H1 (cell line): ENCODE results near the gene INTS7. TPM values are rescaled to one million over a fixed set of nuclear protein-coding genes. Genes with fewer than 3 reads are reported as not detected.
A peak's percentile ranks its signal among the peaks of the same experiment; 100 is the strongest.

Experiments used
- CTCF ChIA-PET: fragments of 300-600 bp; sonication (Branson Sonifier 250); formaldehyde crosslinking; loops from one replicate; lab custom pipeline; 2021; ENCODE audit not compliant: partially characterized antibody; lab: Charles Lee
- POLR2A ChIA-PET: fragments of 300-600 bp; sonication (Branson Sonifier 250); formaldehyde crosslinking; loops from one replicate; lab custom pipeline; 2021; ENCODE audit warnings: inconsistent platforms; ENCODE audit not compliant: partially characterized antibody; lab: Charles Lee
- DNase-seq, 2 experiments: peaks; one replicate each; pipeline versions ENCODE4 v3.0.0 to v3.0.0-alpha.2; 2010 to 2022; ENCODE audit warnings: low spot score in 2 of 2, low read depth in 1 of 2, mixed read lengths in 1 of 2
- FAIRE-seq: peaks from 2 replicates; lab custom pipeline; 2011; peaks lifted over from hg19 to GRCh38; lab: Jason Lieb, UNC
- H2AFZ ChIP-seq: 2 replicates; pipeline ENCODE4 v1.8.1; 2012; ENCODE audit warnings: low read length, inconsistent platforms
- H2AK5ac ChIP-seq: 2 replicates; pipeline ENCODE4 v1.6.1; 2013; ENCODE audit warnings: low read depth, low read length
- H2BK120ac ChIP-seq: replicated peaks from 2 replicates; pipeline ENCODE3; 2013; ENCODE audit warnings: low read depth, low read length, inconsistent platforms
- H2BK12ac ChIP-seq: 2 replicates; pipeline ENCODE4 v1.6.1; 2013; ENCODE audit warnings: low read depth, low read length
- H2BK15ac ChIP-seq: 2 replicates; pipeline ENCODE4 v1.6.1; 2013; ENCODE audit warnings: low read length
- H2BK20ac ChIP-seq: 2 replicates; pipeline ENCODE4 v1.6.1; 2013; ENCODE audit warnings: low read length
- H2BK5ac ChIP-seq: 2 replicates; pipeline ENCODE4 v1.6.1; 2013; ENCODE audit warnings: low read depth, low read length
- H3K14ac ChIP-seq: 2 replicates; pipeline ENCODE4 v1.6.1; 2013; ENCODE audit warnings: inconsistent platforms; ENCODE audit not compliant: insufficient read length
- H3K18ac ChIP-seq: 2 replicates; pipeline ENCODE4 v1.6.1; 2013; ENCODE audit warnings: low read length; ENCODE audit errors: extremely low read depth
- H3K23ac ChIP-seq: 2 replicates; pipeline ENCODE4 v1.6.1; 2013; ENCODE audit warnings: inconsistent platforms; ENCODE audit not compliant: insufficient read length
- H3K23me2 ChIP-seq: 2 replicates; pipeline ENCODE4 v1.6.1; 2013; ENCODE audit warnings: low read depth, low read length
- H3K27ac ChIP-seq: 2 replicates; pipeline ENCODE4 v1.6.1; 2011; ENCODE audit warnings: low read depth, low read length, inconsistent platforms
- H3K27me3 ChIP-seq, 4 experiments: replicated peaks in 1 of 4; 1 replicate in 1 of 4; 2 replicates in 3 of 4; pipeline versions ENCODE4 v1.6.1 to v1.8.1; 2011 to 2013; ENCODE audit warnings: low read length in 3 of 4, mild to moderate bottlenecking in 3 of 4, inconsistent platforms in 2 of 4, mixed read lengths in 2 of 4, moderate library complexity in 1 of 4; ENCODE audit not compliant: control insufficient read depth in 3 of 4, insufficient read depth in 3 of 4; ENCODE audit errors: extremely low read depth in 1 of 4
- H3K36me3 ChIP-seq, 4 experiments: 2 replicates each; pipeline versions ENCODE4 v1.6.1 to v1.8.1; 2011 to 2013; ENCODE audit warnings: mild to moderate bottlenecking in 4 of 4, low read length in 3 of 4, moderate library complexity in 2 of 4, control low read depth in 1 of 4, inconsistent platforms in 1 of 4; ENCODE audit not compliant: insufficient read depth in 4 of 4, control insufficient read depth in 2 of 4
- H3K4ac ChIP-seq: replicated peaks from 2 replicates; pipeline ENCODE3; 2013; ENCODE audit warnings: low read length, low read depth, mixed read lengths, inconsistent platforms; ENCODE audit not compliant: insufficient read length
- H3K4me1 ChIP-seq, 4 experiments: replicated peaks in 1 of 4; 1 replicate in 1 of 4; 2 replicates in 3 of 4; pipeline versions ENCODE4 v1.6.1 to v1.8.1; 2011 to 2013; ENCODE audit warnings: low read length in 3 of 4, inconsistent platforms in 2 of 4, mixed read lengths in 1 of 4; ENCODE audit not compliant: insufficient read depth in 4 of 4, control insufficient read depth in 3 of 4
- H3K4me2 ChIP-seq, 2 experiments: 2 replicates each; pipeline versions ENCODE4 v1.6.1 to v1.8.1; 2011 to 2013; ENCODE audit warnings: low read depth in 2 of 2, low read length in 2 of 2, control low read depth in 1 of 2, inconsistent platforms in 1 of 2, mild to moderate bottlenecking in 1 of 2; ENCODE audit not compliant: insufficient read depth in 1 of 2
- H3K4me3 ChIP-seq, 4 experiments: fragments of 200-600, 300-600 bp in 1 of 4; sonication (generic), shearing (Covaris generic), sonication (Bioruptor Twin) in 1 of 4; 2 replicates each; pipeline versions ENCODE4 v1.5.1 to v1.8.1; 2011 to 2016; ENCODE audit warnings: low read length in 4 of 4, low read depth in 3 of 4, control low read depth in 2 of 4, inconsistent platforms in 2 of 4, mild to moderate bottlenecking in 2 of 4, mixed read lengths in 1 of 4, moderate library complexity in 1 of 4; ENCODE audit not compliant: insufficient read depth in 2 of 4; ENCODE audit errors: extremely low read depth in 1 of 4
- H3K56ac ChIP-seq: replicated peaks from 2 replicates; pipeline ENCODE3; 2013; ENCODE audit warnings: low read depth, mild to moderate bottlenecking, mixed read lengths, low read length, inconsistent platforms; ENCODE audit not compliant: insufficient read length
- H3K79me1 ChIP-seq: 2 replicates; pipeline ENCODE4 v1.6.1; 2013; ENCODE audit warnings: low read depth, low read length, control low read depth
- H3K79me2 ChIP-seq, 2 experiments: 2 replicates each; pipeline versions ENCODE4 v1.6.1 to v1.8.1; 2012 to 2013; ENCODE audit warnings: low read length in 2 of 2, mild to moderate bottlenecking in 2 of 2, inconsistent platforms in 1 of 2; ENCODE audit not compliant: insufficient read depth in 2 of 2, control insufficient read depth in 1 of 2
- H3K9ac ChIP-seq, 4 experiments: replicated peaks in 1 of 4; 1 replicate in 1 of 4; 2 replicates in 3 of 4; pipeline versions ENCODE4 v1.6.1 to v1.8.1; 2011 to 2013; ENCODE audit warnings: low read depth in 3 of 4, low read length in 3 of 4, control low read depth in 2 of 4, mild to moderate bottlenecking in 2 of 4, moderate library complexity in 2 of 4, inconsistent platforms in 1 of 4; ENCODE audit errors: extremely low read depth in 1 of 4
- H3K9me3 ChIP-seq, 2 experiments: 2 replicates each; pipeline versions ENCODE4 v1.6.1 to v1.8.1; 2012 to 2013; ENCODE audit warnings: mild to moderate bottlenecking in 2 of 2, moderate library complexity in 2 of 2, control low read depth in 1 of 2, inconsistent platforms in 1 of 2, low read depth in 1 of 2, low read length in 1 of 2, mixed read lengths in 1 of 2; ENCODE audit not compliant: insufficient read depth in 2 of 2
- H4K20me1 ChIP-seq, 2 experiments: replicated peaks in 1 of 2; 2 replicates each; pipeline versions ENCODE3 to v1.8.1; 2011 to 2013; ENCODE audit warnings: inconsistent platforms in 2 of 2, low read length in 2 of 2, mild to moderate bottlenecking in 1 of 2; ENCODE audit not compliant: insufficient read depth in 2 of 2, control insufficient read depth in 1 of 2
- H4K5ac ChIP-seq: 2 replicates; pipeline ENCODE4 v1.6.1; 2013; ENCODE audit warnings: low read length, low read depth, mixed read lengths, inconsistent platforms; ENCODE audit not compliant: insufficient read length
- H4K8ac ChIP-seq: 2 replicates; pipeline ENCODE4 v1.8.0; 2013; ENCODE audit warnings: mild to moderate bottlenecking, moderate library complexity, low read length, inconsistent platforms; ENCODE audit not compliant: insufficient read depth; ENCODE audit errors: extremely low read depth
- H4K91ac ChIP-seq: replicated peaks from 2 replicates; pipeline ENCODE3; 2013; ENCODE audit warnings: low read length, mixed read lengths, inconsistent platforms; ENCODE audit not compliant: insufficient read length
- BRCA1 ChIP-seq: IDR thresholded peaks from 2 replicates; pipeline ENCODE4 v1.6.1; 2012; ENCODE audit warnings: low read depth, low read length, improper control_type of control experiment
- CBX5 ChIP-seq: fragments of 300-800, 300-1000 bp; sonication (generic); IDR thresholded peaks from 2 replicates; pipeline ENCODE4 v1.7.1; 2016; ENCODE audit warnings: antibody characterized with exemption, low read length, low read depth
- HDAC2 ChIP-seq, 2 experiments: fragments of 300-600 bp in 1 of 2; sonication (generic) in 1 of 2; IDR thresholded peaks; 2 replicates each; pipeline ENCODE4 v1.6.1; 2011 to 2012; ENCODE audit warnings: low read depth in 2 of 2, low read length in 2 of 2, mild to moderate bottlenecking in 2 of 2, moderate library complexity in 2 of 2, borderline replicate concordance in 1 of 2, inconsistent platforms in 1 of 2
- JUND ChIP-seq: IDR thresholded peaks from 2 replicates; pipeline ENCODE4 v1.6.1; 2011; ENCODE audit warnings: mild to moderate bottlenecking, improper control_type of control experiment, low read length
- KDM4A ChIP-seq: IDR thresholded peaks from one replicate; pipeline ENCODE4 v1.7.1; 2012; ENCODE audit warnings: low read depth, mild to moderate bottlenecking, moderate library complexity, low read length, inconsistent platforms; ENCODE audit not compliant: severe bottlenecking
- MAFK ChIP-seq: IDR thresholded peaks from 2 replicates; pipeline ENCODE4 v1.6.1; 2012; ENCODE audit warnings: low read depth, mild to moderate bottlenecking, improper control_type of control experiment, low read length
- RAD21 ChIP-seq, 2 experiments: IDR thresholded peaks in 1 of 2; conservative IDR thresholded peaks in 1 of 2; 2 replicates each; pipeline ENCODE4 v1.6.1; 2011; ENCODE audit warnings: low read depth in 2 of 2, low read length in 2 of 2, improper control_type of control experiment in 1 of 2, inconsistent platforms in 1 of 2, mild to moderate bottlenecking in 1 of 2, moderate library complexity in 1 of 2
- RFX5 ChIP-seq: IDR thresholded peaks from 2 replicates; pipeline ENCODE4 v1.6.1; 2011; ENCODE audit warnings: low read depth, low read length, improper control_type of control experiment, borderline replicate concordance
- RXRA ChIP-seq: IDR thresholded peaks from 2 replicates; pipeline ENCODE4 v1.6.1; 2011; ENCODE audit warnings: low read depth, mild to moderate bottlenecking, low read length, moderate library complexity; ENCODE audit not compliant: insufficient read depth
- SIN3A ChIP-seq, 2 experiments: IDR thresholded peaks in 1 of 2; conservative IDR thresholded peaks in 1 of 2; 2 replicates each; pipeline ENCODE4 v1.6.1; 2011 to 2012; ENCODE audit warnings: low read length in 2 of 2, improper control_type of control experiment in 1 of 2, low read depth in 1 of 2, mild to moderate bottlenecking in 1 of 2
- USF2 ChIP-seq: IDR thresholded peaks from 2 replicates; pipeline ENCODE4 v1.6.1; 2011; ENCODE audit warnings: low read length, improper control_type of control experiment
- WGBS, 2 experiments: shearing (Covaris generic) in 1 of 2; methylation state at CpG; one replicate each; pipeline versions ENCODE4 v1.1.6 to v1.1.7; 2013 to 2015; ENCODE audit warnings: low lambda C conversion rate in 2 of 2, mixed read lengths in 2 of 2, inconsistent platforms in 1 of 2, low coverage in 1 of 2, missing lambda C conversion rate in 1 of 2; ENCODE audit not compliant: insufficient replicate concordance in 2 of 2, insufficient coverage in 1 of 2, insufficient read length in 1 of 2; ENCODE audit errors: extremely low coverage in 1 of 2, missing lambda C conversion rate in 1 of 2; 5-methylcytosine and 5-hydroxymethylcytosine counted together
- polyA plus RNA-seq, 7 experiments: library from polyadenylated mRNA; depleted of rRNA in 3 of 7; stranded (reverse) in 5 of 7; unstranded in 2 of 7; fragments of >200 nt in 5 of 7; fragments of 200-250 nt in 2 of 7; gene quantifications; 1 replicate in 5 of 7; 2 replicates in 1 of 7; 4 replicates in 1 of 7; pipeline versions ENCODE4 v1.2.1 to v1.2.3, GENCODE V29; 2011 to 2013; ENCODE audit warnings: missing spikeins in 2 of 7, mixed read lengths in 2 of 7
- total RNA-seq: library from RNA; stranded (reverse); fragmentation: NEBNext Ultra II Directional; extraction: Animal tissue kit (Norgen Biotek cat#: 25700); gene quantifications from 2 replicates; pipeline ENCODE4 v1.2.1, GENCODE V29; 2021

Gene INTS7
- total and polyA plus RNA-seq, 2 of the 8 experiments (the other 6 are each of a cell fraction or from before 2014, with no cell fraction given) = 15.2 to 22.4 TPM

- Histone ChIP-seq H3K9me3 (no peaks in the 10 kb centered on the region), H2BK120ac (no peak overlapping the region), H2BK5ac (no peak overlapping the region), H2AK5ac (no peak overlapping the region), H4K5ac (no peak overlapping the region), H3K27me3 (no peaks in the 10 kb centered on the region), H3K4ac (no peak overlapping the region), H2BK20ac (no peak overlapping the region), H2BK15ac (no peak overlapping the region), H3K4me2 (no peak overlapping the region), H4K20me1 (peaks cover 0 to 1% of the 10 kb centered on the region in 2 experiments), H3K14ac (no peak overlapping the region), H4K91ac (no peak overlapping the region), H3K27ac (no peak overlapping the region), H3K56ac (no peak overlapping the region), H3K9ac (no peak overlapping the region), H3K4me1 (no peaks in the 10 kb centered on the region), H3K36me3 (peaks cover 4 to 40% (median 24%) of the 10 kb centered on the region in 4 experiments), H2BK12ac (no peak overlapping the region), H3K18ac (no peak overlapping the region), H3K79me1 (no peaks in the 10 kb centered on the region), H2AFZ (no peak overlapping the region), H3K23me2 (no peaks in the 10 kb centered on the region), H3K4me3 (no peak overlapping the region), H3K79me2 (no peaks in the 10 kb centered on the region), H3K23ac (no peak overlapping the region), H4K8ac (no peak overlapping the region)
- POLR2A ChIA-PET = no interaction called here
- DNase-seq (no peak), FAIRE-seq (no peak)
- 94% methylated on average over 5 of the region's 5 CpGs; no CpG with 5 or more reads in 1 of the 2 experiments for WGBS, 2 experiments
- CTCF ChIA-PET = interaction anchor here (0.6 to 3.7 kb wide), 40 partner anchors 8 to 426 kb away, joined by 3 to 33 read pairs (median 3); partner anchors contain the start of genes DTL and INTS7
- TF ChIP-seq RFX5 = no peak
- no peak for TF ChIP-seq BRCA1
- no peak for TF ChIP-seq JUND
- no peak for TF ChIP-seq CBX5
- TF ChIP-seq KDM4A = no peak
- TF ChIP-seq HDAC2 (IDR thresholded peaks at IDR 0.05; ENCODE audit: borderline replicate concordance in 1 of 2, low read depth in 2 of 2, low read length in 2 of 2) = 0 out of 4 replicates have a peak, but pooled peaks of 1 of the 2 experiments have one; percentile 44
- TF ChIP-seq SIN3A (conservative IDR thresholded peaks at IDR 0.05 in 1 of 2, IDR thresholded peaks at IDR 0.05 in 1 of 2; ENCODE audit: low read depth in 1 of 2, low read length in 2 of 2) = no peak
- TF ChIP-seq RAD21 (IDR thresholded peaks at IDR 0.05 in 1 of 2, conservative IDR thresholded peaks at IDR 0.05 in 1 of 2; ENCODE audit: low read depth in 2 of 2, low read length in 2 of 2) = peak; percentile 17 to 28; a peak in 3 of 4 replicates
- TF ChIP-seq MAFK = no peak
- no peak for TF ChIP-seq USF2
- no peak for TF ChIP-seq RXRA
Measured at GRCh38 chr1:212062832-212063438, 27.6 kb upstream of the INTS7 start.
